BJ (cell line): Measurements from ENCODE around the gene TPST1. TPM values are rescaled to one million over a fixed set of nuclear protein-coding genes. Genes with fewer than 3 reads are reported as not detected.
"Not testable (repeated sequence)": the region's sequence is repeated elsewhere in the genome, so short reads cannot be mapped to it uniquely, and the experiment has no call there.

Experiments
- CTCF ChIA-PET: fragments of 350-600 bp; formaldehyde crosslinking; extraction: SDS; loops from one replicate; lab custom pipeline; 2021; ENCODE audit warnings: antibody characterized with exemption, inconsistent platforms; lab: Yijun Ruan, JAX
- POLR2A ChIA-PET: fragments of 300-600 bp; sonication (Branson Sonifier 250); formaldehyde crosslinking; extraction: SDS; loops from one replicate; lab custom pipeline; 2021; ENCODE audit warnings: antibody characterized with exemption; lab: Charles Lee
- DNase-seq: peaks from one replicate; pipeline ENCODE4 v3.0.0-alpha.2; 2011; ENCODE audit warnings: low read depth
- H3K27me3 ChIP-seq: 2 replicates; pipeline ENCODE4 v1.6.0; 2011; ENCODE audit warnings: low read length; ENCODE audit not compliant: control insufficient read depth, insufficient read depth
- H3K36me3 ChIP-seq: 2 replicates; pipeline ENCODE4 v1.5.1; 2011; ENCODE audit warnings: low read length; ENCODE audit not compliant: control insufficient read depth, insufficient read depth
- H3K4me3 ChIP-seq: 2 replicates; pipeline ENCODE4 v1.5.1; 2011; ENCODE audit warnings: low read depth, mild to moderate bottlenecking, control low read depth, low read length
- CTCF ChIP-seq: IDR thresholded peaks from 2 replicates; pipeline ENCODE4 v1.5.1; 2011; ENCODE audit warnings: low read depth, mild to moderate bottlenecking, control low read depth, inconsistent platforms, low read length, moderate library complexity; ENCODE audit not compliant: insufficient read depth
- polyA plus RNA-seq: library from polyadenylated mRNA; depleted of rRNA; stranded (reverse); fragments of >200 nt; gene quantifications from 2 replicates; pipeline ENCODE4 v1.2.3, GENCODE V29; 2011

The TPST1 gene
- polyA plus RNA-seq, 1 experiment: 34.9 TPM

- TF ChIP-seq CTCF: no peak
- Histone ChIP-seq H3K27me3 (no peaks in the 10 kb centered on the region), H3K4me3 (no peak overlapping the region), H3K36me3 (no peaks in the 10 kb centered on the region)
- POLR2A ChIA-PET: no interaction called here
- no peak for DNase-seq
- CTCF ChIA-PET: no interaction called here
Measured at GRCh38 chr7:66323114-66323796, 118.1 kb downstream of the TPST1 start.

- H3K36me3 ChIP-seq, DNase-seq, H3K27me3 ChIP-seq, H3K4me3 ChIP-seq, POLR2A ChIA-PET: not testable (repeated sequence)
- CTCF ChIA-PET: interaction anchor here (1.0 kb wide), 1 partner anchor 64 kb away, joined by 3 read pairs; no protein-coding TSS in a partner anchor
Measured at GRCh38 chr7:66324985-66325384, 119.9 kb downstream of the TPST1 start.

- CTCF ChIA-PET: no interaction called here
- no peak overlapping the region for H3K4me3 ChIP-seq
- TF ChIP-seq CTCF: no peak
- H3K36me3 ChIP-seq: no peaks in the 10 kb centered on the region
- no peaks in the 10 kb centered on the region for H3K27me3 ChIP-seq
- POLR2A ChIA-PET: no interaction called here
- peak; percentile 63 for DNase-seq
Measured at GRCh38 chr7:66326501-66327215, 121.5 kb downstream of the TPST1 start.

- DNase-seq: no peak
- no peaks in the 10 kb centered on the region for H3K27me3 ChIP-seq
- H3K4me3 ChIP-seq: no peak overlapping the region
- no peaks in the 10 kb centered on the region for H3K36me3 ChIP-seq
- ChIA-PET POLR2A (no interaction called here), CTCF (no interaction called here)
- TF ChIP-seq CTCF: no peak
Measured at GRCh38 chr7:66330961-66331360, 125.8 kb downstream of the TPST1 start.

- CTCF ChIA-PET: no interaction called here
- no peak for DNase-seq
Measured at GRCh38 chr7:66331883-66332282, 126.7 kb downstream of the TPST1 start.

More at GRCh38 chr7:66331883-66332282, 126.7 kb downstream of the TPST1 start:
- no peaks in the 10 kb centered on the region for H3K36me3 ChIP-seq
- no peaks in the 10 kb centered on the region for H3K27me3 ChIP-seq
- no peak overlapping the region for H3K4me3 ChIP-seq
- POLR2A ChIA-PET: no interaction called here
- TF ChIP-seq CTCF: no peak
